CD8-positive, alpha-beta memory T cell (primary cell): ENCODE results near the gene MYO3B. TPM values are rescaled to one million over a fixed set of nuclear protein-coding genes. Genes with fewer than 3 reads are reported as not detected.
A peak's percentile ranks its signal among the peaks of the same experiment; 100 is the strongest.

Experiments used
- CTCF ChIA-PET: fragments of 350-600 bp; sonication (Branson Sonifier 250); formaldehyde crosslinking; loops from one replicate; lab custom pipeline; 2021; ENCODE audit warnings: antibody characterized with exemption; lab: Charles Lee
- POLR2A ChIA-PET: fragments of 350-600 bp; sonication (Branson Sonifier 250); formaldehyde crosslinking; loops from one replicate; lab custom pipeline; 2021; ENCODE audit warnings: antibody characterized with exemption; lab: Charles Lee
- DNase-seq, 5 donors: peaks; one replicate each; pipeline versions ENCODE4 v3.0.0 to v3.0.0-alpha.2; 2020 to 2022; ENCODE audit warnings: mixed read lengths in 1 of 5
- H3K27ac ChIP-seq: one replicate; pipeline ENCODE4 v1.7.0; 2013; ENCODE audit warnings: low read depth, mild to moderate bottlenecking, low read length, moderate library complexity
- H3K27me3 ChIP-seq: 2 replicates; pipeline ENCODE4 v1.7.0; 2013; ENCODE audit warnings: low read length, mild to moderate bottlenecking; ENCODE audit not compliant: insufficient read depth, poor library complexity, severe bottlenecking
- H3K36me3 ChIP-seq: 2 replicates; pipeline ENCODE4 v1.7.0; 2013; ENCODE audit warnings: mild to moderate bottlenecking, low read length, moderate library complexity; ENCODE audit not compliant: insufficient read depth
- H3K4me1 ChIP-seq: 2 replicates; pipeline ENCODE4 v1.7.0; 2013; ENCODE audit warnings: mild to moderate bottlenecking, low read length, moderate library complexity; ENCODE audit not compliant: insufficient read depth
- H3K4me3 ChIP-seq: 2 replicates; pipeline ENCODE4 v1.7.0; 2013; ENCODE audit warnings: mild to moderate bottlenecking, low read length
- H3K9me3 ChIP-seq: 2 replicates; pipeline ENCODE4 v1.7.0; 2013; ENCODE audit warnings: mild to moderate bottlenecking, low read length
- H3K27ac Mint-ChIP-seq, 8 donors: one replicate each; pipeline ENCODE4 v1.8.0; 2020 to 2021; ENCODE audit warnings: mixed read lengths in 8 of 8, mild to moderate bottlenecking in 6 of 8, inconsistent platforms in 3 of 8, moderate library complexity in 3 of 8
- H3K27me3 Mint-ChIP-seq, 2 donors: one replicate each; pipeline ENCODE4 v1.8.0; 2020 to 2021; ENCODE audit warnings: mixed read lengths in 2 of 2, mild to moderate bottlenecking in 1 of 2, moderate library complexity in 1 of 2
- H3K36me3 Mint-ChIP-seq, 3 donors: one replicate each; pipeline ENCODE4 v1.8.0; 2020 to 2021; ENCODE audit warnings: mixed read lengths in 3 of 3, inconsistent platforms in 1 of 3, mild to moderate bottlenecking in 1 of 3
- H3K4me1 Mint-ChIP-seq, 3 donors: one replicate each; pipeline ENCODE4 v1.8.0; 2020 to 2021; ENCODE audit warnings: mixed read lengths in 3 of 3, inconsistent platforms in 1 of 3, mild to moderate bottlenecking in 1 of 3
- H3K4me3 Mint-ChIP-seq, 7 donors: one replicate each; pipeline ENCODE4 v1.8.0; 2020 to 2021; ENCODE audit warnings: mixed read lengths in 7 of 7, mild to moderate bottlenecking in 6 of 7, moderate library complexity in 4 of 7, inconsistent platforms in 2 of 7
- H3K9me3 Mint-ChIP-seq, 5 donors: one replicate each; pipeline ENCODE4 v1.8.0; 2020 to 2022; ENCODE audit warnings: mixed read lengths in 5 of 5, mild to moderate bottlenecking in 3 of 5, moderate library complexity in 2 of 5, inconsistent platforms in 1 of 5
- polyA plus RNA-seq: library from polyadenylated mRNA; unstranded; fragments of 300-500 nt; fragmentation: Illumina TruSeq; gene quantifications from one replicate; pipeline ENCODE4 v1.2.3, GENCODE V29; 2021
- total RNA-seq, 2 experiments: library from RNA; stranded (reverse); gene quantifications; one replicate each; pipeline ENCODE4 v1.2.3, GENCODE V29; 2021

MYO3B gene
- total and polyA plus RNA-seq, 3 experiments from 2014 or later, result 0.08 to 0.33 (median 0.18) TPM

DNA sequence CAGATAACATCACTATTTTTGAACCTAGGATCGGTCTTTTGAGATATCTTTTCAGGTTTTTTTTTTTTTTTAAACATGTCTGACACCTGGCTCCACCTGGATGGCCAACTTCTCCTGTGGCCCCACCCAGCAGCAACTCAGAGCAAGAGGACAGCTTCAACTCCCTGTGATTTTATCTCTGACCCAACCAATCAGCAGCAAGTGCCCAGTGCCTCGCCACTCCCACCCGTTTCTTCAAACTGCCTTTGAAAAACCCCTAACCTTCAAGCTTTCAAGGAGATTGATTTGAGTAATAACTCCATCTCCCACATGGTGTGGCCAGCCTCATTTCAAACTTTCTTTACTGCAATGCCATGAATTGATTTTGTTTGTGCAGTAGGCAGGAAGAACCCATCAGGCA lies 19.0 kb downstream of the MYO3B start:
- H3K27ac Mint-ChIP-seq, result no peak overlapping the region
- Histone ChIP-seq H3K27ac (no peak overlapping the region), H3K4me1 (no peaks in the 10 kb centered on the region), H3K9me3 (no peaks in the 10 kb centered on the region), H3K4me3 (no peak overlapping the region), H3K36me3 (no peaks in the 10 kb centered on the region), H3K27me3 (no peaks in the 10 kb centered on the region)
- DNase-seq, result no peak
- H3K9me3 Mint-ChIP-seq, result peaks cover 0 to 4% (median 0%) of the 10 kb centered on the region in 5 donors
- POLR2A ChIA-PET, result no interaction called here
- CTCF ChIA-PET, result no interaction called here
- no peaks in the 10 kb centered on the region for H3K36me3 Mint-ChIP-seq
- no peak overlapping the region for H3K4me3 Mint-ChIP-seq
- peaks cover 2 to 40% of the 10 kb centered on the region in 2 donors for H3K27me3 Mint-ChIP-seq
- no peaks in the 10 kb centered on the region for H3K4me1 Mint-ChIP-seq

DNA sequence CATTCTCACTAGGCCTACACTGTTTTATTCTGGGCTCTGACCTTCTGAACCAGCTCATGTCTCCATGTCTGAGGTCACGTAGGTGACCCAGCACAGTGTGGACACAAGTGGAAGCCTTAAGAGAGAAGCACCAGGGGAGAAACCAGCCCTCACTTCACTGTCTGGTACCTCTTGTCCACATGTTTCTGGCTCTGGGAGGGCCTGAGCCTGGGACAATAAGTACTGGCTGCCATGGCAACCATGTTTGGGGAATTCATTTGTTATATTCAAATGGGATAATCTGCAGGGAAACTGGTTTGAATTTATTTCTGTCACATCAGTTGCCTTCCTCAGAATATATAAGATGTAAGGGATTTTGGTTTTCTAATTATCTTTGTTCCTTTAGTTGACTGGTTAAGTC lies 23.3 kb downstream of the MYO3B start:
- no peaks in the 10 kb centered on the region for H3K4me1 Mint-ChIP-seq
- Histone ChIP-seq H3K27ac (no peak overlapping the region), H3K4me1 (no peaks in the 10 kb centered on the region), H3K27me3 (no peaks in the 10 kb centered on the region), H3K4me3 (no peak overlapping the region), H3K36me3 (no peaks in the 10 kb centered on the region), H3K9me3 (no peaks in the 10 kb centered on the region)
- no peak overlapping the region for H3K27ac Mint-ChIP-seq
- POLR2A ChIA-PET, result no interaction called here
- H3K36me3 Mint-ChIP-seq, result no peaks in the 10 kb centered on the region
- H3K4me3 Mint-ChIP-seq, result no peak overlapping the region
- H3K27me3 Mint-ChIP-seq, result peaks cover 4 to 35% of the 10 kb centered on the region in 2 donors
- no peak for DNase-seq
- peaks cover 0 to 6% (median 0%) of the 10 kb centered on the region in 5 donors for H3K9me3 Mint-ChIP-seq
- CTCF ChIA-PET, result no interaction called here

DNA sequence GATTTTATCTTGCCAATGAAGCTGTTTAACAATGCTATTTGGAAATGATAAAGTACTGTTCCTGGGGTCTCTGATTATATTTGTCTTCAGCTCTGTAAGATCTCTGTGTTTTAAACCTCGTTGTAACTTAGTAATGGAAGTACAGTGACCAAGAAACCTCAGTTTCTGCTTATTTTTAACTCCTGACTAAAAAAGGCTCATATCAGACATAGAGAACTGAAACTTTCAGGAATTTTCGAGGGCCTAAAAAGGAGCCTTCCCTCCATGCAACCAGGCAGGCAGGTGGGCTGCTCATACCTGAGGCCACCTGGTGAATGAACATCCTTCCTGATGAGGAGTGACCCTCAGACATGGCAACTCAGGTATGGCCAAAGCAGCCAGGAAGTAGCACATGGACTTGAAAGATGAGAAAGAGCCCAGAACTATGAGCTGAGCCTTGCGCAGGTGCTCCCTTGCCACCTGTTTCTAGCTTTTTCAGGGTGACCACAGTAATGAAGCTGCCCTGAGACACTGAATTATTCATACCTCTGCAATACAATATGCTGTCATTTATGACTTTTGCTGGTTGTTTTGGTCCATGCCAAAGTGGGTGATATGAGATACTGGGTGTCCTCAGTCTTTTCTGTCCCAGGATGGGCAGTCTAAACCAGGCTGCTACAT lies 23.9 kb downstream of the MYO3B start:
- Histone ChIP-seq H3K4me1 (no peaks in the 10 kb centered on the region), H3K36me3 (no peaks in the 10 kb centered on the region), H3K4me3 (no peak overlapping the region), H3K27me3 (no peaks in the 10 kb centered on the region), H3K27ac (no peak overlapping the region), H3K9me3 (no peaks in the 10 kb centered on the region)
- H3K9me3 Mint-ChIP-seq, result peaks cover 0 to 6% (median 0%) of the 10 kb centered on the region in 5 donors
- CTCF ChIA-PET, result no interaction called here
- H3K4me3 Mint-ChIP-seq, result no peak overlapping the region
- no peaks in the 10 kb centered on the region for H3K4me1 Mint-ChIP-seq
- POLR2A ChIA-PET, result no interaction called here
- H3K27me3 Mint-ChIP-seq, result peaks cover 4 to 32% of the 10 kb centered on the region in 2 donors
- no peaks in the 10 kb centered on the region for H3K36me3 Mint-ChIP-seq
- no peak overlapping the region for H3K27ac Mint-ChIP-seq
- no peak for DNase-seq

DNA sequence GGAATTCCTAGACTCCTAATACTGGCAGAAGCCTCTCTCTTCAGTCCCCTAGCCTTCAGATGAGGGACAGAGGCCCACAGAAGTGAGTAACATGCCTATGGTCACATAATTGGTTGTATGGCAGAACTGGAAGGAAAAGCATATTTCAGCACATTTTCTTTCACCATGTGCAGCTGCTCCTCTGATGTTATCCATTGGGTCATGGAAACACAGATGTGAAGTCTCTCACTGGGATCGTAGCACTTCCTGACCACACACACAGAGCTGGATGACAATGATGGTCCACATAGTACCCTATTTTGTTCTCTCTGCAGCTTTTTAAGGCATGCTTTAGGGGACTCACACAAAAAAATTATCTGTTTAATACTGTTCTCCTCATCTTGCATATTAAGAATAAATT lies 24.5 kb downstream of the MYO3B start:
- Mint-ChIP-seq H3K27me3 (peaks cover 4 to 28% of the 10 kb centered on the region in 2 donors), H3K4me1 (no peaks in the 10 kb centered on the region), H3K4me3 (no peak overlapping the region), H3K27ac (no peak overlapping the region), H3K9me3 (peaks cover 0 to 6% (median 0%) of the 10 kb centered on the region in 5 donors), H3K36me3 (no peaks in the 10 kb centered on the region)
- ChIA-PET POLR2A (no interaction called here), CTCF (no interaction called here)
- H3K9me3 ChIP-seq, result no peaks in the 10 kb centered on the region
- no peaks in the 10 kb centered on the region for H3K4me1 ChIP-seq
- H3K4me3 ChIP-seq, result no peak overlapping the region
- no peak for DNase-seq
- H3K27ac ChIP-seq, result no peak overlapping the region
- H3K36me3 ChIP-seq, result no peaks in the 10 kb centered on the region
- H3K27me3 ChIP-seq, result no peaks in the 10 kb centered on the region

DNA sequence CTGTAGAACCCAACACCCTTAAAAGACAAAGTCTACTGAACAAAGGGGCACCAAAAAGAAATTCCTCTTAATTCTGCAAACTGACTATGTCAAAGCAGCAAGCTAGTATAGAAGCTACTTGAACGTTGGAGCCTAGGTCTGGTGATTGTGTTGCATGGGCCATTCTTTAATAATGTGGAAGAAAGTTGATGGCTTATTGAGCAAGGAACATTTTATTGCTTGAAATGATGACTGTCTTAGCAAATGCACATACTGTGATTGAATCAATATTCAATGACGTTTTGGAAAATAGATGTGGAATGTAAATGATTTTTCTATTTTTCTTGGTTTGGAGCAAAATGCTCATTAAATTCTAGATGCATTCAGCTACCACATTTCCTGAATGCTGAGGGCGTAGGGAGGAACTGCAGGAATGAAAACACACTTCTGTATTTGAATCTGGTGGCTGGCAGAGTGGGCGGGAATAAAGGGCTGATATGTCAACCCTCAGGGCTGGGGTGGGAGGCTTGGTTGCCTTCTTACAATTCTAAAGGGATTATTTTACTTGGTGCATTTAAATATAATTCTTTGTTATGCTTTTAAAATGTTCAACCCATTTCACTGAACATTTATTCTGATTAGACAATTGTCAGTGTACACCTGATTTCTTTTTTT lies 26.5 kb downstream of the MYO3B start:
- H3K27ac ChIP-seq, result no peak overlapping the region
- no peaks in the 10 kb centered on the region for H3K4me1 ChIP-seq
- no peak overlapping the region for H3K4me3 Mint-ChIP-seq
- H3K4me3 ChIP-seq, result no peak overlapping the region
- H3K4me1 Mint-ChIP-seq, result no peaks in the 10 kb centered on the region
- peaks cover 0 to 8% (median 0%) of the 10 kb centered on the region in 5 donors for H3K9me3 Mint-ChIP-seq
- H3K27ac Mint-ChIP-seq, result no peak overlapping the region
- no peaks in the 10 kb centered on the region for H3K36me3 ChIP-seq
- DNase-seq, result no peak
- H3K36me3 Mint-ChIP-seq, result no peaks in the 10 kb centered on the region
- H3K9me3 ChIP-seq, result no peaks in the 10 kb centered on the region
- POLR2A ChIA-PET, result no interaction called here
- peaks cover 4 to 14% of the 10 kb centered on the region in 2 donors for H3K27me3 Mint-ChIP-seq
- no peaks in the 10 kb centered on the region for H3K27me3 ChIP-seq
- CTCF ChIA-PET, result no interaction called here

DNA sequence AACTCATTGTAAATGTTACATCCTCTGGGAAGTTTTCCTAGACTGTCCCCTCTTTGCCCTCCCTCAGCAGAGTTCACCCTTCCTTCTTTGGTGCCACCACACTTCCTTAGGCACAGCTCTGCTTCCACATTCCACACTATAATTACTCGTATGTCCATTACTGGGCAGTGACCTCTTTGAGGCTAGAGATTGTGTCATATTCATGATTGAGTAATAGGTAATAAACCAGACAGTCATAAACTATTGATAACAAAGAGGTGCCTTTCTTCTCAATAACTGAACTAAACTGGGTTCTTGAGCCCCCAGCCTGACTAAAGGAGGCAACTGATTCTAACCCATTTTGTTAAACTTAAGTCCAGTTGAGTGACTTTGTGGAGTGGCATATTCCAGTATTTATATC lies 28.3 kb downstream of the MYO3B start:
- H3K9me3 Mint-ChIP-seq, result peaks cover 2 to 10% (median 6%) of the 10 kb centered on the region in 5 donors
- Histone ChIP-seq H3K36me3 (no peaks in the 10 kb centered on the region), H3K27ac (no peak overlapping the region), H3K4me1 (no peaks in the 10 kb centered on the region), H3K4me3 (no peak overlapping the region), H3K9me3 (no peaks in the 10 kb centered on the region), H3K27me3 (no peaks in the 10 kb centered on the region)
- H3K4me3 Mint-ChIP-seq, result no peak overlapping the region
- ChIA-PET CTCF (no interaction called here), POLR2A (no interaction called here)
- peaks cover 2 to 11% of the 10 kb centered on the region in 2 donors for H3K27me3 Mint-ChIP-seq
- no peaks in the 10 kb centered on the region for H3K36me3 Mint-ChIP-seq
- no peaks in the 10 kb centered on the region for H3K4me1 Mint-ChIP-seq
- no peak overlapping the region for H3K27ac Mint-ChIP-seq
- no peak for DNase-seq

DNA sequence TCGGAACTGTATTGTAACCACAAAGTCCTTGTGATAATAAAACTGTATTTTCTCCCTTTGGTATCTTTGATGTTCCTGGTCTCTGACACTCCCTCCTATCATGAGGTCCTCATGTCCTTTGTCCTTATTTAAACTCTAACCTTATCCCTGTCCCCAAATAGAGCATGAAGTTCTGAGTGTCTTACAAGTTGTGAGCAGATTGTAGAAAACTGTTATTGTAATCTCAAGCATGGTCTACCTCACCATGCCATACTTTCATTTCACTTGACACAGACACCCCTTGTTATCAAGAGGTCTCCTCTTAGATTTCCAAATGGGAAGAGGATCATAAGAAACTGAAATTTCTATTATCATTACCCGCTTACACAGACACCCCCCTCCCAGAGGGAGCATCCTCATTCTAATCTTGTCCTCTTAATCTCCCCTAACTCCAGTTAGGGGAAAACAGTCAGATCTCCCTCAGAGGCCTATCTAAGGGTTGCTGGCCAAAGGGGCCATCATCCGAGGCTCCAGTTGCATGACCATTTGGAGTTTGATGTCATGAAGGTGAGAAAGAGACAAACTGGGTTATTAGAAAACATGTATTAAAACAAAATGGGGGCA lies 29.0 kb downstream of the MYO3B start:
- H3K27me3 ChIP-seq, result no peaks in the 10 kb centered on the region
- H3K36me3 ChIP-seq, result no peaks in the 10 kb centered on the region
- Mint-ChIP-seq H3K27me3 (peaks cover 2 to 11% of the 10 kb centered on the region in 2 donors), H3K4me3 (no peak overlapping the region), H3K9me3 (peaks cover 2 to 10% (median 6%) of the 10 kb centered on the region in 5 donors), H3K36me3 (no peaks in the 10 kb centered on the region), H3K27ac (no peak overlapping the region), H3K4me1 (no peaks in the 10 kb centered on the region)
- no peak overlapping the region for H3K4me3 ChIP-seq
- ChIA-PET POLR2A (no interaction called here), CTCF (no interaction called here)
- peak overlapping the region; percentile 20 for H3K27ac ChIP-seq
- DNase-seq, result no peak
- no peaks in the 10 kb centered on the region for H3K4me1 ChIP-seq
- no peaks in the 10 kb centered on the region for H3K9me3 ChIP-seq

DNA sequence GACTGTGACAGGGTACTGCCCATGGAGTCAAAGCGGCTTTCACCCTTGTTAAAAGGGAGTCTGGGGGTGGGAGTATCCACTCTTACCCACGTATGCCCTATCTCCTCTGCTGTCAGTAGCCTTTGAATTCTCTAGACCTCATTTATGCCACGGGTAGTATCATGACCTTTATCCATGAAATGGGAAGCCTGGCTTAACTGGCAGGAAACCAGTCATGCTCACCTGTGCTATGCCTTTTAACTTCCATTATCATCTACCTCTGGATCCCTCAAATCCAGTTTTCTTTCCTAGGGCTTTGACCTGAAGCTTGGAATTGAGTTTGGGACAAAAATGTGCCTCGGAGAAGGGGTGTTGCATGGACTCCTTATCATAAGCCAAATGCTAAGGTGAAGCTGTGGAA lies 30.0 kb downstream of the MYO3B start:
- H3K4me3 Mint-ChIP-seq, result no peak overlapping the region
- Histone ChIP-seq H3K9me3 (no peaks in the 10 kb centered on the region), H3K27ac (no peak overlapping the region), H3K36me3 (no peaks in the 10 kb centered on the region), H3K27me3 (no peaks in the 10 kb centered on the region), H3K4me3 (no peak overlapping the region), H3K4me1 (no peaks in the 10 kb centered on the region)
- peaks cover 2 to 10% (median 6%) of the 10 kb centered on the region in 5 donors for H3K9me3 Mint-ChIP-seq
- POLR2A ChIA-PET, result no interaction called here
- CTCF ChIA-PET, result no interaction called here
- DNase-seq, result no peak
- peak overlapping the region in 1 of 8 donors; percentile 28 for H3K27ac Mint-ChIP-seq
- H3K27me3 Mint-ChIP-seq, result peaks cover 0 to 11% of the 10 kb centered on the region in 2 donors
- H3K4me1 Mint-ChIP-seq, result no peaks in the 10 kb centered on the region
- no peaks in the 10 kb centered on the region for H3K36me3 Mint-ChIP-seq
